ENCODE measurements around the gene PIKFYVE.

PIKFYVE gene

DNA sequence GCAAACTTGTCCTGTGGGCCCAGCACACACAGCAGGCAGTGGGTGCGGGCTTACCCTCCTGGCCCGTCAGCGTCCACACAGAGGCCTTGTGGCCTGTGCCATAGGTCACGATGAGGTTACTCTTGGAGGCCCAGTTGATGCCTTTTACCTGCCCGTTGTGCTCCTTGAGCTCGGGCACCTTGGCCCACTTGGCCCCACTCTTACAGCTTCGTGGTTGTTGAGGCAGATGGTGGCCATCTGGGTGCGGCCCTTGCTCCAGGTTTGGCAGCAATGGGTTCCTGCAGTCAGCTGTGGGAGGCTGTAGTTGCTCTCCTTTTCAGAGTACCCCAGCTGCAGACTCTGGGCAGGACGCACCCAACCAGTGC lies 95.0 kb downstream of the PIKFYVE start:
- Histone ChIP-seq H3K4me3 (replicated peaks; ENCODE audit: insufficient read depth, low read length) (peak overlapping the region; percentile 57), H3K27me3 (ENCODE audit: insufficient read depth, poor library complexity, severe bottlenecking) (no peaks in the 10 kb centered on the region), H3K27ac (replicated peaks) (peak overlapping the region; percentile 94; the same call in 1 of the 2 replicates)
- no peak for DNase-seq (ENCODE audit: low read depth in 1 of 2, low spot score in 1 of 2)
- TF ChIP-seq, protein P1, sequence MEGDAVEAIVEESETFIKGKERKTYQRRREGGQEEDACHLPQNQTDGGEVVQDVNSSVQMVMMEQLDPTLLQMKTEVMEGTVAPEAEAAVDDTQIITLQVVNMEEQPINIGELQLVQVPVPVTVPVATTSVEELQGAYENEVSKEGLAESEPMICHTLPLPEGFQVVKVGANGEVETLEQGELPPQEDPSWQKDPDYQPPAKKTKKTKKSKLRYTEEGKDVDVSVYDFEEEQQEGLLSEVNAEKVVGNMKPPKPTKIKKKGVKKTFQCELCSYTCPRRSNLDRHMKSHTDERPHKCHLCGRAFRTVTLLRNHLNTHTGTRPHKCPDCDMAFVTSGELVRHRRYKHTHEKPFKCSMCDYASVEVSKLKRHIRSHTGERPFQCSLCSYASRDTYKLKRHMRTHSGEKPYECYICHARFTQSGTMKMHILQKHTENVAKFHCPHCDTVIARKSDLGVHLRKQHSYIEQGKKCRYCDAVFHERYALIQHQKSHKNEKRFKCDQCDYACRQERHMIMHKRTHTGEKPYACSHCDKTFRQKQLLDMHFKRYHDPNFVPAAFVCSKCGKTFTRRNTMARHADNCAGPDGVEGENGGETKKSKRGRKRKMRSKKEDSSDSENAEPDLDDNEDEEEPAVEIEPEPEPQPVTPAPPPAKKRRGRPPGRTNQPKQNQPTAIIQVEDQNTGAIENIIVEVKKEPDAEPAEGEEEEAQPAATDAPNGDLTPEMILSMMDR (IDR thresholded peaks at IDR 0.05; ENCODE audit: insufficient read depth, low read length): no peak
- TF ChIP-seq, protein P2, sequence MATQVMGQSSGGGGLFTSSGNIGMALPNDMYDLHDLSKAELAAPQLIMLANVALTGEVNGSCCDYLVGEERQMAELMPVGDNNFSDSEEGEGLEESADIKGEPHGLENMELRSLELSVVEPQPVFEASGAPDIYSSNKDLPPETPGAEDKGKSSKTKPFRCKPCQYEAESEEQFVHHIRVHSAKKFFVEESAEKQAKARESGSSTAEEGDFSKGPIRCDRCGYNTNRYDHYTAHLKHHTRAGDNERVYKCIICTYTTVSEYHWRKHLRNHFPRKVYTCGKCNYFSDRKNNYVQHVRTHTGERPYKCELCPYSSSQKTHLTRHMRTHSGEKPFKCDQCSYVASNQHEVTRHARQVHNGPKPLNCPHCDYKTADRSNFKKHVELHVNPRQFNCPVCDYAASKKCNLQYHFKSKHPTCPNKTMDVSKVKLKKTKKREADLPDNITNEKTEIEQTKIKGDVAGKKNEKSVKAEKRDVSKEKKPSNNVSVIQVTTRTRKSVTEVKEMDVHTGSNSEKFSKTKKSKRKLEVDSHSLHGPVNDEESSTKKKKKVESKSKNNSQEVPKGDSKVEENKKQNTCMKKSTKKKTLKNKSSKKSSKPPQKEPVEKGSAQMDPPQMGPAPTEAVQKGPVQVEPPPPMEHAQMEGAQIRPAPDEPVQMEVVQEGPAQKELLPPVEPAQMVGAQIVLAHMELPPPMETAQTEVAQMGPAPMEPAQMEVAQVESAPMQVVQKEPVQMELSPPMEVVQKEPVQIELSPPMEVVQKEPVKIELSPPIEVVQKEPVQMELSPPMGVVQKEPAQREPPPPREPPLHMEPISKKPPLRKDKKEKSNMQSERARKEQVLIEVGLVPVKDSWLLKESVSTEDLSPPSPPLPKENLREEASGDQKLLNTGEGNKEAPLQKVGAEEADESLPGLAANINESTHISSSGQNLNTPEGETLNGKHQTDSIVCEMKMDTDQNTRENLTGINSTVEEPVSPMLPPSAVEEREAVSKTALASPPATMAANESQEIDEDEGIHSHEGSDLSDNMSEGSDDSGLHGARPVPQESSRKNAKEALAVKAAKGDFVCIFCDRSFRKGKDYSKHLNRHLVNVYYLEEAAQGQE (IDR thresholded peaks at IDR 0.05; ENCODE audit: insufficient replicate concordance, low read depth): no peak
- TF ChIP-seq SPI1 (IDR thresholded peaks at IDR 0.05; ENCODE audit: borderline replicate concordance, low read depth) (no peak), POLR2AphosphoS5 (IDR thresholded peaks at IDR 0.05; ENCODE audit: low read depth) (no peak), GABPA (IDR thresholded peaks at IDR 0.05; ENCODE audit: low read depth) (no peak)

DNA sequence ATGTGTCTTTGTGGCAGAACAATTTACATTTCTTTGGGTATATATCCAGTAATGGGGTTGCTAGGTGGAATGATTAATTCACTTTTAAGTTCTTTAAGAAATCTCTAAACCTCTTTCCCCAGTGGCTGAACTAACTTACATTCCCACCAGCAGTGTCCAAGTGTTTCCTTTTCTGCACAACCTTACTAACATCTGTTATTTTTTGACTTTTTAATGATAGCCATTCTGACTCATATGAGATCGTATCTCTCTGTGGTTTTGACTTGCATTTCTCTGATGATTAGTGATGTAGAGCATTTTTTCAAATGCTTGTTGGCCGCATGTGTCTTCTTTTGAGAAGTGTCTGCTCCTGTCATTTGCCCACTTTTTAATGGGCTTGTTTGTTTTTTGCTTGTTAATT lies 97.4 kb downstream of the PIKFYVE start:
- no peak overlapping the region for H3K27ac ChIP-seq (replicated peaks)
- H3K27me3 ChIP-seq (ENCODE audit: insufficient read depth, poor library complexity, severe bottlenecking): no peaks in the 10 kb centered on the region
- TF ChIP-seq POLR2AphosphoS5 (IDR thresholded peaks at IDR 0.05; ENCODE audit: low read depth) (no peak), SPI1 (IDR thresholded peaks at IDR 0.05; ENCODE audit: borderline replicate concordance, low read depth) (no peak)
- TF ChIP-seq, protein P1 (IDR thresholded peaks at IDR 0.05; ENCODE audit: insufficient read depth, low read length): no peak
- TF ChIP-seq, protein P2 (IDR thresholded peaks at IDR 0.05; ENCODE audit: insufficient replicate concordance, low read depth): no peak
- DNase-seq (ENCODE audit: low read depth in 1 of 2, low spot score in 1 of 2): no peak
- no peak overlapping the region for H3K4me3 ChIP-seq (replicated peaks; ENCODE audit: insufficient read depth, low read length)

DNA sequence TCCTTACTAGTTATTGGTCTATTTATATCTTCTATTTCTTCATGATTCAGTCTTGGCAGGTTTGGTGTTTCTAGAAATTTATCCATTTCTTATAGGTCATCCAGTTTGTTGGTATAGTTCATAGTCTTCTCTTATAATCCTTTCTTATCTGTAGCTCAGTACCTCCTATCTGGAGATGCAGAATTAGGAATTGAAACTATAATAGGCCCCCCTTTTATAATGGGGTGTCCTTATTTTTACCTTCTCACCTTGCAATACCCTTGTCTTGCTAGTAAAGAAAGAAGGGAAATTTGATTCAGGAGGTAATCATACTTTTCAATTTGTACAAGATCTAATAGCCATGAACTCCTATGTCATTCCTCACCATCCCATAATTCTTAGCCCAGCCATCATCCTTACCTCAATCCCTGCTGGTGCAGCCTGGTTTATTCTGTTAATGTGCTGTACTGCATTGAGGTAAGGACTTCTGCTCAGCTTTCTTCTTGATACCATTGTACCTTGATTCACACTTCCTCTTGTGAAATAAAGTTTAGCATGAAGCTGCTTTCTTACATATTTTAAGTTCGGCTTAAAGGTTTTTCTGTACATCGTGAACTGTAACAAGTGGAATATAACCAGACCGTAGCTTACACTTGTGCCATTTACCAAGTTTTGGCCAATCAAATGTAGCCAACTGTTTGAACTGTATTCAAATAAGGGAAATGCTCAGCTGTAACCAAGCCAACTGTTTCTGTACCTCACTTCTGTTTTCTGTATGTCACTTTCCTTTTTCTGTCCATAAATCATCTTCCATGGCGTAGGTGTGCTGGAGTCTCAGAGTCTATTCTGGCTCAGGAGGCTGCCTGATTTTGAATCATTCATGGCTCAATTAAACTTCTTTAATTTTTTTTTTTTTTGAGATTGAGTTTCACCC lies 100.4 kb downstream of the PIKFYVE start:
- peak overlapping the region; percentile 66 for H3K27ac ChIP-seq (replicated peaks)
- H3K4me3 ChIP-seq (replicated peaks; ENCODE audit: insufficient read depth, low read length): no peak overlapping the region
- no peaks in the 10 kb centered on the region for H3K27me3 ChIP-seq (ENCODE audit: insufficient read depth, poor library complexity, severe bottlenecking)
- TF ChIP-seq SPI1 (IDR thresholded peaks at IDR 0.05; ENCODE audit: borderline replicate concordance, low read depth) (peak; percentile 72; the same call in 1 of the 2 replicates), GABPA (IDR thresholded peaks at IDR 0.05; ENCODE audit: low read depth) (no peak)
- DNase-seq (ENCODE audit: low read depth in 1 of 2, low spot score in 1 of 2): peak in 1 of 2 experiments; percentile 46

DNA sequence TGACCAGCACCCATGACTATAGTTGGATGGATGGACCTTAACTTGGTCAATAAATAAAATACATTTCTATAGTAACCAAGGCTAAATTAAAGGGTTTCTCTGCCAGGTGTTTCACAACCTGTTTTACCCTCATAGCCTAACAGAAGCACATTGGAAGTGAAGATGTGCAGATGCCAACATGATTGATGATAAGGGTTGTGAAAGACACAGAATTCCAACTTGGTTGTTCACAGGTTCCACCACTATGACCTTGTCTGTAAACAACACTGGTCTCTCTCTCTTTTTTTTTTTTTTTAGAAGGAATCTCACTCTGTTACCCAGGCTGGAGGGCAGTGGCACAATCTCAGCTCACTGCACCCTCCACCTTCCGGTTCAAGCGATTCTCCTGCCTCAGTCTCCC lies 103.0 kb downstream of the PIKFYVE start:
- Histone ChIP-seq H3K4me3 (replicated peaks; ENCODE audit: insufficient read depth, low read length) (no peak overlapping the region), H3K27ac (replicated peaks) (no peak overlapping the region), H3K27me3 (ENCODE audit: insufficient read depth, poor library complexity, severe bottlenecking) (no peaks in the 10 kb centered on the region)
- no peak for DNase-seq (ENCODE audit: low read depth in 1 of 2, low spot score in 1 of 2)
- TF ChIP-seq POLR2AphosphoS5 (IDR thresholded peaks at IDR 0.05; ENCODE audit: low read depth) (no peak), GABPA (IDR thresholded peaks at IDR 0.05; ENCODE audit: low read depth) (no peak), SPI1 (IDR thresholded peaks at IDR 0.05; ENCODE audit: borderline replicate concordance, low read depth) (no peak)
- TF ChIP-seq, protein P1 (IDR thresholded peaks at IDR 0.05; ENCODE audit: insufficient read depth, low read length): no peak
- TF ChIP-seq, protein P2 (IDR thresholded peaks at IDR 0.05; ENCODE audit: insufficient replicate concordance, low read depth): no peak
